WI38 (cell line): ENCODE data around the gene B3GALT6.

Source experiments
- H3K4me3 ChIP-seq: 2 replicates; pipeline ENCODE4 v1.5.1; 2011; ENCODE audit warnings: low read depth, mild to moderate bottlenecking, control low read depth, low read length
- CTCF ChIP-seq: IDR thresholded peaks from 2 replicates; pipeline ENCODE4 v1.5.1; 2012; ENCODE audit warnings: low read depth, mild to moderate bottlenecking, control low read depth, low read length

The B3GALT6 gene

GRCh38 chr1:1259951-1260600, 28.0 kb downstream of the B3GALT6 start:
- no peak for TF ChIP-seq CTCF
- H3K4me3 ChIP-seq = no peak overlapping the region

GRCh38 chr1:1260843-1261560, 29.0 kb downstream of the B3GALT6 start:
- no peak for TF ChIP-seq CTCF
- H3K4me3 ChIP-seq = no peak overlapping the region

- no peak overlapping the region for H3K4me3 ChIP-seq
- TF ChIP-seq CTCF = no peak
Observed at GRCh38 chr1:1262071-1262470, 30.0 kb downstream of the B3GALT6 start.

GRCh38 chr1:1262758-1263157, 30.7 kb downstream of the B3GALT6 start:
- no peak for TF ChIP-seq CTCF
- H3K4me3 ChIP-seq = no peak overlapping the region

- TF ChIP-seq CTCF = no peak
- H3K4me3 ChIP-seq = peak overlapping the region; percentile 1
Observed at GRCh38 chr1:1264026-1264425, 32.0 kb downstream of the B3GALT6 start.

GRCh38 chr1:1264868-1265272, 32.8 kb downstream of the B3GALT6 start:
- TF ChIP-seq CTCF = peak; percentile 53

GRCh38 chr1:1267488-1268283, 35.6 kb downstream of the B3GALT6 start:
- H3K4me3 ChIP-seq = no peak overlapping the region
- no peak for TF ChIP-seq CTCF

More at GRCh38 chr1:1264868-1265272, 32.8 kb downstream of the B3GALT6 start:
- H3K4me3 ChIP-seq = peak overlapping the region; percentile 8; the same call in 1 of the 2 replicates
